HG03439 (cell line): ENCODE measurements around the gene WASF2.

ENCODE experiments used
- ATAC-seq: cut with Tn5 transposase; IDR thresholded peaks from one replicate; pipeline ENCODE4 v1.9.1; 2021; ENCODE audit warnings: mild to moderate bottlenecking, moderate library complexity; ENCODE audit not compliant: unreplicated experiment

WASF2 gene

DNA sequence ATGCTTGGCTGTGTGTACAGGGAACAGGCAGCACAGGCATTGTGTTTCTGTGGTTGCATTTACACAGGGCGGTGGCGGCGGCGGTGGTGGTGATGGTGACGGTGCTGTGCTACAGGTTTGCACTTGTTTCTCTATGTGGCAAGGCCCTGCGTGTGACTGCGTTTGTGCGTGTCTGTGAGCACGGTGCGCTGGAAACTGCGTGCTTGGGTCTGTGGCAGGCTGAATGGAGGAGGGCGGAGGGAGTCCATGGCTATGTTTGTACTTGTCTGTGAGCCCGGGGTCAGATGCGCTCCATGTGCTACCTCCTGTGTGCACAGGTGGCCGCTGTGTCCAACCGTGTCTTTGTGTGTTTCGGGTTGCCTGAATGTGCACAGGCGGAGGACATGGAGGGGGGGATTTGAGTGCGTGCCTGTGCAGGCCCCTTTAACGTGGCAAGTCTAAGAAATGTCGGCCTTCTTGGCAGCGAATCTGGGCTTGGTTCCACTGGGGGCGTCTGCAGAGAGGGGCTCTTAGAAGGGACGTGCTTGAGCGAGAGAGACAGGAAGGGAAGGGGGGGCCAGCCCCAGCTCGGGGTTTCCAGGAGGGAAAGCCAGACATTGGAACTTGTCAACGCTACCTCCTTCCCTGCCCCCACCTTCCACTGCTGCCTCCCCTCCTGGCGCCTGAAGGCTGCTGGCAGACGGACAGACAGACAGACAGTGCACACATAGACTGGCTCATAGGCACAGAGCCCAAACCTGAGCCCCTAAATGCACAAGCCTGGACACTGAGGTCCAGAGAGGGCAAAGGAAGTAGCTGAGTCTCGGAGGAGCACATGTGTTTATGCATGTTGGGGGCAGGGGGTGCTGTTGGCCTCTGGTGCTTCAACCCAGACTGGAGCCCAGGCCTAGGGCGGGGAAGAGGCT lies 32.7 kb upstream of the WASF2 start:
- no peak for ATAC-seq

DNA sequence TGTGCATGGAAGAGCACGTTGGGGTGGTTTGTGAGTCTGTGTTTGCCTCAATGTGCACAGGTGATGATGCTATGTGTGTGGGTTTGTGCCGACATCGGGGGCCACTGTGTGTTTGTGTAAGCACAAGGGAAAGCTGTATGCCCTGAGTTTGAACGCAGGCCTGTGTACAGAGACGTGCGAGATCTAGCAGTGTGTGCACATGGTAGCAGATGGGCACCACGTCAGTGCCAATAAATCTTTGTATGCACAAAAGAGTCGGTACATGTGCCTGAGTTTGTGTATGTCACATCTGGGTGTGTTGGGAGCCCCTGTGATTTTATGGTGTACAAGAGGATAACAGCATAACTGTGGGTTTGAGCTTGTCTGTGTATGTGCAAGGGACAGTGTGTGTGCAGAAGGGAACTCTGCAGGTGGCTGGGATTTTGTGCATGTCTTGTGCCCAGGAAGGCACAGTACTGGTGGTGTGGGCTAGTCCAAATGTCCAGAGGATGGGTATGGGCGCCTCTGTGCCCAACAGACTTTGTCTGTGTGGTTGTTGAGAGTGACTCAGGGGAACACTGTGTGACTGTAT lies 32.0 kb upstream of the WASF2 start:
- ATAC-seq = no peak

DNA sequence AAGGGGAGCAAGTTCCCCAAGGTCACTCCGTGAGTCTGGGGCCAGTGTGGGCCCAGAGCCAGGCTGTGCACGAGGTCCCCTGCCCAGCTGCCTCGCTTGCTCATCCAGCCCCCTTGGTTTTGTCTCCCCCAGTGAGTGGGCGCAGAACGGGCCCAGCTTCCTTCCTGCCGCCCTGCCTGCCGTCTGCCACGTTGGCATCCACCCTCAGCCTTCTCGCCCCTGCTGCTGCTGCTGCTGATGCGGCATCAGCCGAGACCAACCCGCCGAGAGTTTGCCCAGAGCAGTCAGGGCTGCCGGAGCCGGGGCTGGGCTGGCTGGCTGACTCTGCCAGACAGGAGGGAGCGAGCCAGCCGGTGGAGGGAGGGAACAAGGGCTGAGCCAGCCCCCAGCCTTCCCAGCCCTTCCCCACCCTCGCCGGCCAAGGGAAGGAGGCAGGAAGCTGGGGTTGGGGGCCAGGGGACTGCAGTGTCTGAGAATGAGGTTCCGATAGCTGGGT lies 31.4 kb upstream of the WASF2 start:
- ATAC-seq = no peak

DNA sequence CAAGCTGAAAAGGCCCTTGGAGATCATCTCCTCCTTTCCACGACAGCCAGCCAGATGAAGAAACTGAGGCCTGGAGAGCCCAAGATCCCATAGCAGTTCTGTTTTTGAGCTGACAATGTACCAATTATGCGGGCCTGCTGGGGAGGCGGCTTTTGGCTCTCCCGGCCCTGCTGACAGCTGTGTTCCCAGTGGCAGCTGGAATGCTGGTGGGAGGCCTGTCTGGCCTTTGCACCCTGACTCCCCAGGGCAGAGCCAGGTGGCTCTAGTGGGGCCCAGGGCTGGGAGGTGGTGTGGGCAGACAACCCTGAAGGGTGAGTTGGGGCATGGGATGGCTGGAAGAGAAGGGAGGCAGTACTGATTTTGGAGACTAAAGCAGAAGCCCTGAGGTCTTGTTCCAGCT lies 30.7 kb upstream of the WASF2 start:
- no peak for ATAC-seq

DNA sequence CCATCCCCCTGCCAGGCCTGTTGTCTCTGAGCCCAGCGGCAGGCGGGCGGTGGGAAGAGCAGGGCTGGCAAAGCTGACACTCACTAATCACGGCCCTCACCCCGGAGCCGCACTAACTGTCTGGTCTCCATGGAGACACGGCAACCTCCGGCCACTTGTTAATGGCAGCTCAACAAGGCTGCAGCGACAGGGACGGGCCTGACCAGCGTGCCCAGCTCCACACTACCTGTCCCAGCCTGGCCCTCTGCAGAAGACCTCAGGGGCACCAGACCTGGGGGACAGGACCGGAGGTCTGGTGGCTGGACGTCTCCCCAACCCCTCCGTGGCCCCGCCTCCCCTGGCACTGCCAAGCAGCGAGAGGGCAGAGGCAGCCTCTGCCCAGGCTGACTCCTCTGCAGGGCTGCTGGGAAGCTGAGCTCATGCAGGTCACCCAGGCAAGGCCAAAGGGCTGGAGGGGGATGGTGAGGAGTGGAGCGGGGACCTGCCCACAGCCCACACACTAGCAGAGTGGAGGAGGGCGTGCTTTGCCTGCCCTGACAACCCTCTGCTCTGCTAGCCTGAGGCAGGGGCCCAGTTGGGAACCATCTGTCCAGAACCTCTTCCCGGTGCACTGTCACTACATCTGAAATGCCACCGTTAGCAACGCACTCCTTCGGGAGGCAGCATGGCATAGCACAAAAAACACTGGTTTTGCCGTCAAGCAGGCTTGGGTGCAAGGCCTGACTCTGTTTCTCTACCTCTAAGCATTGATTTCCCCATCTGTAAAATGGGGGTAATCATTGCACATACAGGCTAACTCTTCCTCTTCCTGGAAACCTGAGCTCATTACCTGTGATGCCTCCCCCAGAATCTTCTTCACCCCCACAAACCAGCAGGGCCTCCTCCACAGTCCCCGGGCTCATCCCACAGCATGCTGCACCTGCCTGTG lies 29.6 kb upstream of the WASF2 start:
- no peak for ATAC-seq

DNA sequence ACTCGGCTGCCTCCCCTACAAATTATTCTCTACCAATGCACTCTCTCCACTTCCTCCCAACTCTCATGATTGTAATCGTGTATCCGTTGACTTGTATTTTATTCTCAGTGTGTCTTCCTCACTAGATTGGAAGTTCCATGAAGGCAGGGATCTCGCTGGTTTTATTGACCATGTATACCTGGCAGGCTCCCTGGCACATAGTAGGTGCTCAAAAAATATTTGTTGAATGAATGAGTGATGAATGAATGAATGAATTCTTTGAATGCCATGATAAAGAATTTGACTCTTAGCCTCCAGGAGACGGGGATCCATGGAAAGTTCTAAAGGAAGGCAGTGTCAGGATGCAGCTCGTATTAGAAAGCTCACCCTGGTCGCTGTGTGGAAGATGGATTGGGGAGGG lies 28.8 kb upstream of the WASF2 start:
- ATAC-seq = no peak

DNA sequence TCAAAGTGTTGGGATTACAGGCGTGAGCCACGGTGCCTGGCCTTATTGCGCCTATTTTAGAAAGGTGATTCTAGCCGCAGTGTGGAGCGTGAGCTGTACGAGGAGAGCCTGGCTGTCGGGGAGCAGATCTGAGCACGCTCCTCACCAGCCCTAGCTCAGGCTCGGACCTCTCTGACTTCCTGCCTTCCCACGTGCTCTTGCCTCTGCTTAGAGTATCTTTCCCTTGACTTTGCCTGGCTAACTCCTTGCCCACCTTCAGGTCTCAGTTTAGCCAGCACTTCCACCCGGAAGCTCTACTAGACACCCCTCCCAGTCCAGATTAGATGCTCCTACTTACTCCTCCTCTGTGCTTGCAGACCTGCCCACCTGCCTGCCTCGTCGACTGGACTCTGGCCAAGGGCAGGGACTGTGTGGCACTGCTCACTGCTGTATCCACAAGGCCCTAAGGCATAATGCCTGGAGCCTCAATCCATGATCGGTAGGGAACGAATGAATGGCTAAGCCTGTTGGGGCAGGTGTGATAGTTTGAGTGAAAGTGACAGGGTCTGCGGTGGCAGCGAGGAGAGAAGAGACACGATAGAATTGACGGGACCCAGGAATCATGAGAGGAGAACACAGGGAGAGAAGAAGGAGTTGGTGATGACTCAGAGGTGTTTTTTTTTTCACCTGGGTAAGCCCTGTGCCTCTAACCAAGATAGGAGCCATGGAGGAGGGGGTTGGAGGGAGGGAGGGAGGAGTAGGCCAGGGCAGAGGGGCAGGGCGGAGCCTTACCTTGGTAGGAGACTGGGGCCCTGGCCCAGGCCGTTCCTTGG lies 28.1 kb upstream of the WASF2 start:
- ATAC-seq = no peak

DNA sequence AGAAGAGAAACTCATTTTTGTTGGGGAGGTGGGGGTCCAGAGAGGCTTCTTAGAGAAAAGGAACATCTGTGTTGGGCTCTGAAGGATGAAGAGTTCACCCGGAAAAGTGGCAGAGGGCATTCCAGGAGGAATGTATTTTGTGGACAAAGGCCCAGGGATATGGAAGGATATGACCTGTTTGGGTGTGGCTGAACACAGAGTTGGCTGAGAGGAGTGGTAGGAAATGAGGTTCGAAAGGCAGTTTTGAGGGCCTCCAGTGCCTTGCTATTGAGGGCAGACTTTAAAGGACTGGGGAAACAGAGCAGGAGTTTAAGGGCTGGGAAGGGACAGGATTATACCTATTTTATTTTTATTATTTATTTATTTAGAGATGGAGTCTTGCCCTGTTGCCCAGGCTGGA lies 27.3 kb upstream of the WASF2 start:
- ATAC-seq = no peak

DNA sequence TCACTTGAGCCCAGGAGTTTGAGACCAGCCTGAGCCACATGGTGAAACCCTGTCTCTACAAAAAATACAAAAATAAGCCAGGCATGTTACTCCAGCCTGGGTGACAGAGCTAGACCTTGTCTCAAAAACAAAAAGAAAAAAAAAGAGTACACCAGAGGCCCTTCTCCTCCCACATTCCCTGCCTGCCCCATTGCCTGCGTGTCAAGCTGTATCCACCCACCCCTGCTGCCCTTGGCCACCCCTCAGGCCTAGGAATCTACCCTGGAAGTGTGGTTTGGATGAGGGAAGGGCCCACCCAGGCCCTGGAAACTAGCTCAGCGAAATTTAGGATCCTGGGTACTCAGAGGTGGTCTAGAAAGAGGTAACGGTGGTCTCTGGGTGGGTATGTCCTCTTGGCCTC lies 25.7 kb upstream of the WASF2 start:
- no peak for ATAC-seq

DNA sequence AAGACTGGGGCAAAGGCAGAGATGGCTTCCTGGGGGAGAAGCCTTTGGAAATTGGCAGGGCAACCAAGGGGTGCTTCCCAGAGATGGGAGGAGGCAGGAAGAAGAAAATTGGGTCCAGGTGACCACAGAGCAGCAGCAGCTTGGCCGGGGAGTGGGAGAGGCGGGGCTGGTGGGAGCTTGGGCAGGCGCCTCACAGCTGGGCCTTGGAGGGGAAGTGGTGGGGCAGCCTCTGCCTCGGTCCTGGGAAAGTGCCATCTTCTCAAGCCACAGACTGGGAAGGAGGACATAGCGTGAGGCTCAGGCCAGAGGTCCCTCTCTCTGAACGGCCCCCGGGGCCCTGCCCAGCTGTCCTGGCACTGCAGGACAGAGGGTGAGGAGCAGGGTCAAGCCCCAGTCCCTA lies 24.0 kb upstream of the WASF2 start:
- ATAC-seq = no peak

DNA sequence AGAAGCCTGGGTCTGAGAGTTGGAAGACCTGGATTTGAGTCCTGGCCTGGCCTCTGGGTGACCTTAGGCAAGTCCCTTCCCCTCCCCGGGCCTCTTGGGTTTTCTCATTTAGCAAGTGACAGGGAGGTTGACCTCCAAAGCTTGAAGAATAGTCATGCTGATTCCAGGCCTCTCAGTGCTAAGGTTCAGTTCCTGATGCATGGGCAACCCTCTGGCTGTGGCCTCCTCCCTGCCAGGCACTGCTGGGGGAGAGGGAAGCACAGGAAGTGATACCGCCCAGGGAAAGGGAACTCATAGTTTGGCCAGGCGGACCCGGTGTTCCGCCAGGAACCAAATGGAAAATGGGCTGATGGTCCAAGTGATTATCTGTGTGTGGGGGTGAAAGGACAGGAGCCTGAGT lies 23.6 kb upstream of the WASF2 start:
- no peak for ATAC-seq

DNA sequence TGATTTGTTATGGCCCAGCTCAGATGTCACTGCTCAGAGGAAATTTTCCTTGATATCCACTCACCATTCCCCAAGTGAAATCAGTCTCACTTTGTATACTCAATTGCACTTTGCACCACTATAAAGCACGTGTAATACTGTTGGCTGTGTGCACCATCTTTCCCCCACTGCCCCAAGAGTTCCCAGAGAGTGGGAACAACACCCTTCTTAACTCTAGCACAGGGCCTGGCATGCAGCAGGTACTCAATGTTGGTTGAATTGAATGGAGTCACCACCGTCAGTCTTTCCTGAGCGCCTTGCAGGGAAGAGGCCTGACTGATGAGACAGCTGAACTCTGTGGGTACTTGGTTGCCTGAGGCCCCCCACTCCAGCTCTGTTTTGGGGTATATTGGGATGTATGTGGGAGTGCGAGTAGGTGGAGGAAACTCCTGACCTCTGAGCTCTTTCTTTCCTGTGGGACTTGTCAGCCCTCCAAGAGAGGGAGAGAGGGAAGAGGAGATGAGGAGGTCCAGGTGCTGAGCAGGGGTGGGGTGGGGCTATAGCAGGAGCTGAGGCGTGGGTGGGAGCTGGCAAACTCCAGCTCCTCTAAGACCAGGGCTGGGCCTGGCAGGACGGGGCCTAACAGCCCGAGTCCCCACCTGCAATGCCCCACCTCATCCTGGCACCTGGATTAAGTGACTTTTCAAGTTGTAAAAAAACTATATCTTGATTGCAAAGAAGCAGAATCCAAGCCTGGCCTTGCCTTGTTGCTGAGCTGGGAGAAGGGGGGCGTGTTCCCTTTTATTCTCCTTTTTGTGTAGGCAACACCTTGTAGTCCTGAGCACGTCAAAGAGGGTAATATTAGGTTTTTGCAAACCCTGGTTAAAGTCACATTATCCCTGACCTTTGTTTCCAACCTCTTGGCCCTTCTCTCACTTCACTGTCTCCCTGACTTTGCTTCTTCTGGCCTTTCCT lies 19.4 kb upstream of the WASF2 start:
- ATAC-seq = no peak

DNA sequence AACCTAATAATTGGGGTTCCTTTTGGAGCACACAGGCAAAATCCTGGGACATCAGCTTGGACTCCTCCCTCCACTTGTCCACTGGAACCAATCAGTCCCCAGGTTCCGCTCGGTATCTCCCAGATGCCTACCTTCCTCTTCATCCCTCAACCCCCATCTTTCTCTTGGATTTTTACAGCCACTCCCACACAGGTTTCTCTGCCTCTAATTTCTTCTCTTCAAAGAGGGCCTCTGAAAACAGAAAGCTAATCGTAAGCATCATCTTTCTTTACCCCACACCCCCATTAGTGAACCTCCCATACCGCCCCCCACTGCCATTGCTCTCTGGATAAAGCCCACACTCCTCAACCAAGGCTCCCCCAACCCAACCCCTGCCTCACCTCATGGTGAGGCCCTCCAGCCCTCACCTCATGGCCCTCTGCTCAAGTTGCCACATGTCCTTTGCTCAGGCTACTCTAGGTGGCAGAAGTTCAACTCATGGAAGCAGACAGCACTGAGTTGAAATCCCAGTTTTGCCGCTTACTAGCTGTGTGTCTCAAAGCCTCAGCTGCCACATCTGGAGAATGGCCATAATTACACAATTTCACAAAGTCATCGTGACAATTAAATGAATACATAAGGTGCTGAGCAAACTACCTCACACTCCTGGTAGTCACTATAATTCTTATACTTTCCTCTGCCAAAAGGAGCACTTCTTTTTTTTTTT lies 18.1 kb upstream of the WASF2 start:
- no peak for ATAC-seq

DNA sequence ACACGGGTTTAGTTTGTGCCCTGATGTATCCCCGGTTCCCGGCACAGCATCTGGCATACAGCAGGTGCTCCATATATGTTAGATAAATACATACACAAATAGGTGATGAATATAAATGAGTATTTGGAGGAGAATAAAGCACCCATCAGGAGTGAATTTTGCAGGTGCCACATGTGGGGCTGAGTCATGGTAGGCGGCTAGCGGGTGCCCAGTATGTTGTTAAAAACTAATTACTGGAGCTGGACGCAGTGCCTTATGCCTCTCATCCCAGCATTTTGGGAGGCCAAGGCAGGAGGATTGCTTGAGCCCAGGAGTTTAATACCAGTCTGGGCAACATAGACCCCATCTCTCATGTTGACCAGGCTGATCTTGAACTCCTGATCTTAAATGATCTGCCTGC lies 16.7 kb upstream of the WASF2 start:
- ATAC-seq = no peak

DNA sequence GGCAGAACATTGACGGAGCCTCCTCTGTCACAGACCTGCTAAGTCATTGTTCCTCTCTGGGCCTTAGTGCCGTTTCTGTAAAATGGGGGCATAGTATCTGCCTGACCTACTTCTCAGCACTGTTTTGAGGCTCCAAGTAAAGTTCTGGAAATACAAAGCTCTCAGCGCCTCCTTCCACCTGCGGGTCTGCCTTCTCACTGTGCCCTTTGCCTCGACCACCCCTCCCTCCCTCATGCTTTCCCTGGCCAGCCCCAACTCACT lies 15.4 kb upstream of the WASF2 start:
- ATAC-seq = no peak

DNA sequence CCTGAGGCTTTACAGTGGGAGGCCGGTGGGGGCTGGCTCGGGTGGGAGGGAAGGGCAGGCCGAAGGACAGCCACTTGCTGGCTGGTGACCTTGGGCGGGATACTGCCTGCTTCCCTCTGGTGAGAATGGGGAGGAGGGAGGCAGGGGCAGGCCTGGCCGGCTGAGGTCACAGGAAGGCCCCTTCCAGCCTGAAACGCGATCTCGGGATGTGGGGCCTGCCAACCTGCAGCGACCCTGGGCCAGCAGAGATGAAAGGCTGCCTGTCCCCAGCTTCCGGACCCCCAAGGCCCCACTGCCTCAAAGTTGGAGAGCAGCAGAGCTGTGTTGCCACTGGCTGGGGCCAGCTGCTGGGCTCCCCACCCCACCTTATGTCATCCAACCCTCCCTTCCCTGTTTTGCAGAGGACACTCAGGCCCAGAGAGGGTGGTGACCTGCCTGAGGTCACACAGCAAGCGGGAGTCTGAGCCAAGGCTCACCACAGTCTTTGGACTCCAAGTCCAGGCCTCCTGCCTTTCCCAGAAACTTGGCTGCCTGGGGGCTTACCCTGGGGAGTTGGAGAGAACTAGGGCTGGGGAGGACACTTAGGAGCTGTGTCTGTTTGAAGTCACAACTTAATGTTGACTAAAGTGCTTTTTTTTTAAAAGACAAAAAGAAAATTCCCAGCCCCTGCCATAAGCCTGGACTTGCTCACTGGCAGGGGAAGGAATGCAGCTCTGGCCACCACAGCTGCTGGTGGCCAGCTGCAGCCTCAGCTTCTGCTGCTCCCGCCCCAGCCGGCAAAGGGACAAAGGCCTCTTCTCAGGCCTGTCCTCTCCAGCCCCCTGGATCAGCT lies 14.8 kb upstream of the WASF2 start:
- ATAC-seq = no peak

DNA sequence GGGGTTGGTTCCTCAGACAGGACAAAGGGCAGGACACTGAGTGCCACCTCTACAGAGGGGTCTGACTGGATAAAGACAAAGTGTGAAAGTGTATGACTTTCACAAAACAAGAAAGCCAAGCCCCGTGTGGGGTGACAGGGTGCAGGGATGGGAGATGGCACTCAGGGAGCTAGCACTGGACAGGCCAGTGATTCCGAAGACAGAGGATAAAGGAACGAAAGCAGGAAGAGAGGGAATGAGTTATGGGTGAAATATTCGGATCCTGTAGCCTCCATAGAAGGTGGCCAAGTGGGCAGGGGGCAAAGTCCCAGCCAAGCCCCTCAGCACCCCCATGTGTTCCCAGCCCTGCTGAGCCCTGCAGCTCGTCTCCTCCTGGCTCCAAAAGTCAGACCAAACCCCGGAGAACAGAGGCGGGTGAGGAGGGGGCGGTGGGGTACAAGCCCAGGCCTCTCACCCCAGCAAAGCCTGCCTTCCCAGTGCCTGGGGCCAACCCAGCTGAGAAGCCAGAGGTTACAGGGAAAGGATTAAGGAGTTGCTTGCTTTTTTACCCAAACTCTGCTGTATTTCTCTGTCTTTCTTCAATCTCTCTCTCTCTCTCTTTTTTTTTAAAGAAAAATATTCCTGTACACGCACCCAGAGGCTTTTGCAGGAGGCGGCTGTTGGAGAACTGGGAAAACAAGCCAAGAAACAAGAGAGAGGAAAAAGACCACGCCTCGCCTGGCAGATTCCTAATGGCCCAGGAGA lies 14.0 kb upstream of the WASF2 start:
- ATAC-seq = no peak

DNA sequence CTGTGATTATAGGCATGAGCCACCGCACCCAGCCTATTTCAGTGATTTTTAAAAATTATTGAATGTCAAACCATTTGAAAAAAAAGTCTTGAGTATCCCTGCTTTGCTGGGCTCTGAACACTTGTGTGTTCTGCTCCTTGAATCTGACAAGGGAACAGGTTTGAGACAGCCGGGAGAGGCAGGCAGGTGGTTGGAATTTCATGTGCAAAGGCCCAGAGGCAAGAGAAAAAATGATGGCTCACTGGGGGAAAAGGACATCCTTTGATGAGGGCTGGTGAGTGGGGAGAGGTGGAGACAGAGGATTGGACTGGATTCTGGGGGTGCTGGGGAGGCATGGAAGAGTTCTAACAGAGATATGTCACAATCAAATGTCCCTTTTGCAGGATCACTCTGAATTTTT lies 13.1 kb upstream of the WASF2 start:
- ATAC-seq = no peak
